ENCODE data around the gene RGS4. TPM values are rescaled to one million over a fixed set of nuclear protein-coding genes. Genes with fewer than 3 reads are reported as not detected.

RGS4 gene
- polyA plus RNA-seq, 3 donors, result not detected

DNA sequence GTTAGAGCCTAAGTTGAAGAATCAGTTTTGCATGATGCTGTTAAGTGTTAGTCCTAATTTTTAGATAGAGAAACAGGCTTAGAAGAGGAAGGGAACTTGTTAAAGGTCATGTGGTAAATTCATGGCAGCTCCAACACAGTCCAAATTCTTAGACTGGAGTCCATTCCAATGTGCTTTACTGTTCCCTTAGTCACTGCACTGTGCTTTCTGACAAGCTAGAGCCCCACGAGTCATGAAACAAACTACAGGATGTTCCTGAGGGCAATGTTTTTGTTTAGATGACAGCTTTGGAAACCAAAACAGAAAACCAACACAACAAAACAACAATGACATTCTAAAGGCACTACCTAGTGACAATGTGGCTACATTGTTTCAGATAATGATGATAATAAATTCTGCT lies 23.1 kb upstream of the RGS4 start:
- H2AFZ ChIP-seq (ENCODE audit: insufficient read depth, low read depth, low read length, poor library complexity, severe bottlenecking), result no peak overlapping the region
- H3K4me1 ChIP-seq (ENCODE audit: control insufficient read depth in 1 of 2, insufficient read depth in 2 of 2, low read length in 2 of 2), result no peaks in the 10 kb centered on the region
- WGBS (ENCODE audit: insufficient coverage), result no CpG with 5 or more reads among the region's 1 CpG
- TF ChIP-seq, protein P1, sequence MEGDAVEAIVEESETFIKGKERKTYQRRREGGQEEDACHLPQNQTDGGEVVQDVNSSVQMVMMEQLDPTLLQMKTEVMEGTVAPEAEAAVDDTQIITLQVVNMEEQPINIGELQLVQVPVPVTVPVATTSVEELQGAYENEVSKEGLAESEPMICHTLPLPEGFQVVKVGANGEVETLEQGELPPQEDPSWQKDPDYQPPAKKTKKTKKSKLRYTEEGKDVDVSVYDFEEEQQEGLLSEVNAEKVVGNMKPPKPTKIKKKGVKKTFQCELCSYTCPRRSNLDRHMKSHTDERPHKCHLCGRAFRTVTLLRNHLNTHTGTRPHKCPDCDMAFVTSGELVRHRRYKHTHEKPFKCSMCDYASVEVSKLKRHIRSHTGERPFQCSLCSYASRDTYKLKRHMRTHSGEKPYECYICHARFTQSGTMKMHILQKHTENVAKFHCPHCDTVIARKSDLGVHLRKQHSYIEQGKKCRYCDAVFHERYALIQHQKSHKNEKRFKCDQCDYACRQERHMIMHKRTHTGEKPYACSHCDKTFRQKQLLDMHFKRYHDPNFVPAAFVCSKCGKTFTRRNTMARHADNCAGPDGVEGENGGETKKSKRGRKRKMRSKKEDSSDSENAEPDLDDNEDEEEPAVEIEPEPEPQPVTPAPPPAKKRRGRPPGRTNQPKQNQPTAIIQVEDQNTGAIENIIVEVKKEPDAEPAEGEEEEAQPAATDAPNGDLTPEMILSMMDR (IDR thresholded peaks at IDR 0.05), result no peak
- H4K20me1 ChIP-seq (ENCODE audit: insufficient read depth, low read length), result no peaks in the 10 kb centered on the region
- no peaks in the 10 kb centered on the region for H3K4me1 Mint-ChIP-seq
- H3K4me2 ChIP-seq (replicated peaks; ENCODE audit: extremely low read depth, low read length, poor library complexity, severe bottlenecking), result no peak overlapping the region
- no peak overlapping the region for H3K4me3 ChIP-seq (replicated peaks in 1 of 3; ENCODE audit: low read depth in 2 of 3, low read length in 3 of 3)
- H3K27ac ChIP-seq (ENCODE audit: low read depth in 1 of 2, low read length in 2 of 2), result no peak overlapping the region
- no peaks in the 10 kb centered on the region for H3K36me3 ChIP-seq (replicated peaks in 1 of 2; ENCODE audit: control insufficient read depth in 1 of 2, insufficient read depth in 2 of 2, low read length in 2 of 2)
- H3K9ac ChIP-seq (ENCODE audit: insufficient read depth, low read length, poor library complexity, severe bottlenecking), result no peak overlapping the region
- peaks cover 0 to 5% (median 0%) of the 10 kb centered on the region in 3 donors for H3K27me3 Mint-ChIP-seq (ENCODE audit: low read depth in 3 of 3)
- no peaks in the 10 kb centered on the region for H3K36me3 Mint-ChIP-seq
- H3K9me3 Mint-ChIP-seq, result peaks cover 0 to 2% (median 1%) of the 10 kb centered on the region in 7 donors
- no peaks in the 10 kb centered on the region for H3K79me2 ChIP-seq (ENCODE audit: insufficient read depth, low read length)
- no peak overlapping the region for H3K4me3 Mint-ChIP-seq
- no peaks in the 10 kb centered on the region for H3K27me3 ChIP-seq (ENCODE audit: control insufficient read depth in 2 of 2, insufficient read depth in 2 of 2, low read length in 2 of 2)
- no peaks in the 10 kb centered on the region for H3K9me3 ChIP-seq (replicated peaks in 1 of 2; ENCODE audit: control insufficient read depth in 1 of 2, insufficient read depth in 1 of 2, low read length in 2 of 2)
- DNase-seq, result no peak
- H3K27ac Mint-ChIP-seq, result no peak overlapping the region
- intact Hi-C loops (cut with micrococcal nuclease), result no loop called here

DNA sequence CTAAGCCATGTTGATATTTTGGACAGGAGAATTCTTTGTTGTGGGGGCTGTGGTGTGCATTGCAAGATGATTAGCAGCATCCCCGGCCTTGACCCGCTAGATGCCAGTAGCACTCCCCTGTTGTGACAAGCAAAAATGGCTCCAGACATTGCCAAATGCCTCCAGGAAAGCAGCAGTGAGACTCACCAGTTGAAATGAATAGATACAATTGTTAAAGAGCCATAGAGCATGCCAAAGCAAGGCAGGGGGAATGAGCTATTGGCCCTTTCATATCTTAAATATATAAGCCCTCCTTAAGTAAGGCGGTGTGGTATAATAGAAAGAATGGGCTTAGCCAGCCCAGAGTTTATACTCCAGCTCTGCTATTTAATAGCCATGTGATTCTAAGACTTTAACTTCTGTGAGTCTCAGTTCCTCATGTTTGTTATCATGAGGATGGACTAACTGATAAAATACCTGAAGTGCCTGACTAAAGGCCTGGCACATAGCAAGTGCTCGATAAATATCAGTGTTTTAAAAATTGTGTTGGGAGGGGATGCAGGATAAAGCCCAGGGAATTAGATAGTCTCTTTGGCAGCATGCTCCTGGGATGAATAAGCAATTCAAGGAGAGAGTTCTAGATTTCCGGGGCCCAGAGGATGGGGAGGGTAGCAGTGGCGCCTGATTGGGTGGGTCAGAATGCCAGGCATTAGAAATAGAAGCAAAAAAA lies 21.1 kb upstream of the RGS4 start:
- H4K20me1 ChIP-seq (ENCODE audit: insufficient read depth, low read length), result no peaks in the 10 kb centered on the region
- H3K9me3 ChIP-seq (replicated peaks in 1 of 2; ENCODE audit: control insufficient read depth in 1 of 2, insufficient read depth in 1 of 2, low read length in 2 of 2), result no peaks in the 10 kb centered on the region
- no peaks in the 10 kb centered on the region for H3K36me3 ChIP-seq (replicated peaks in 1 of 2; ENCODE audit: control insufficient read depth in 1 of 2, insufficient read depth in 2 of 2, low read length in 2 of 2)
- no peak overlapping the region for H3K4me3 Mint-ChIP-seq
- H3K4me1 ChIP-seq (ENCODE audit: control insufficient read depth in 1 of 2, insufficient read depth in 2 of 2, low read length in 2 of 2), result no peaks in the 10 kb centered on the region
- H2AFZ ChIP-seq (ENCODE audit: insufficient read depth, low read depth, low read length, poor library complexity, severe bottlenecking), result no peak overlapping the region
- no peak overlapping the region for H3K4me2 ChIP-seq (replicated peaks; ENCODE audit: extremely low read depth, low read length, poor library complexity, severe bottlenecking)
- intact Hi-C loops (cut with micrococcal nuclease), result no loop called here
- H3K27me3 ChIP-seq (ENCODE audit: control insufficient read depth in 2 of 2, insufficient read depth in 2 of 2, low read length in 2 of 2), result no peaks in the 10 kb centered on the region
- H3K9me3 Mint-ChIP-seq, result peaks cover 0 to 2% (median 0%) of the 10 kb centered on the region in 7 donors
- no peaks in the 10 kb centered on the region for H3K79me2 ChIP-seq (ENCODE audit: insufficient read depth, low read length)
- no peak overlapping the region for H3K27ac Mint-ChIP-seq
- H3K4me1 Mint-ChIP-seq, result no peaks in the 10 kb centered on the region
- no peak overlapping the region for H3K4me3 ChIP-seq (replicated peaks in 1 of 3; ENCODE audit: low read depth in 2 of 3, low read length in 3 of 3)
- H3K36me3 Mint-ChIP-seq, result no peaks in the 10 kb centered on the region
- WGBS (ENCODE audit: insufficient coverage), result 98% methylated on average over 4 of the region's 6 CpGs
- H3K9ac ChIP-seq (ENCODE audit: insufficient read depth, low read length, poor library complexity, severe bottlenecking), result no peak overlapping the region
- TF ChIP-seq, protein P1 (IDR thresholded peaks at IDR 0.05), result no peak
- no peak overlapping the region for H3K27ac ChIP-seq (ENCODE audit: low read depth in 1 of 2, low read length in 2 of 2)
- no peak for DNase-seq
- H3K27me3 Mint-ChIP-seq (ENCODE audit: low read depth in 3 of 3), result peaks cover 0 to 5% (median 0%) of the 10 kb centered on the region in 3 donors

Data from CD14-positive monocyte (primary cell).